H1 (cell line): Measurements from ENCODE around the gene DMPK. TPM values are rescaled to one million over a fixed set of nuclear protein-coding genes. Genes with fewer than 3 reads are reported as not detected.

ENCODE experiments used
- CTCF ChIA-PET: fragments of 300-600 bp; sonication (Branson Sonifier 250); formaldehyde crosslinking; loops from one replicate; lab custom pipeline; 2021; ENCODE audit not compliant: partially characterized antibody; lab: Charles Lee
- POLR2A ChIA-PET: fragments of 300-600 bp; sonication (Branson Sonifier 250); formaldehyde crosslinking; loops from one replicate; lab custom pipeline; 2021; ENCODE audit warnings: inconsistent platforms; ENCODE audit not compliant: partially characterized antibody; lab: Charles Lee
- DNase-seq, 2 experiments: peaks; one replicate each; pipeline versions ENCODE4 v3.0.0 to v3.0.0-alpha.2; 2010 to 2022; ENCODE audit warnings: low spot score in 2 of 2, low read depth in 1 of 2, mixed read lengths in 1 of 2
- FAIRE-seq: peaks from 2 replicates; lab custom pipeline; 2011; peaks lifted over from hg19 to GRCh38; lab: Jason Lieb, UNC
- H2AFZ ChIP-seq: 2 replicates; pipeline ENCODE4 v1.8.1; 2012; ENCODE audit warnings: low read length, inconsistent platforms
- H2AK5ac ChIP-seq: 2 replicates; pipeline ENCODE4 v1.6.1; 2013; ENCODE audit warnings: low read depth, low read length
- H2BK120ac ChIP-seq: replicated peaks from 2 replicates; pipeline ENCODE3; 2013; ENCODE audit warnings: low read depth, low read length, inconsistent platforms
- H2BK12ac ChIP-seq: 2 replicates; pipeline ENCODE4 v1.6.1; 2013; ENCODE audit warnings: low read depth, low read length
- H2BK15ac ChIP-seq: 2 replicates; pipeline ENCODE4 v1.6.1; 2013; ENCODE audit warnings: low read length
- H2BK20ac ChIP-seq: 2 replicates; pipeline ENCODE4 v1.6.1; 2013; ENCODE audit warnings: low read length
- H2BK5ac ChIP-seq: 2 replicates; pipeline ENCODE4 v1.6.1; 2013; ENCODE audit warnings: low read depth, low read length
- H3K14ac ChIP-seq: 2 replicates; pipeline ENCODE4 v1.6.1; 2013; ENCODE audit warnings: inconsistent platforms; ENCODE audit not compliant: insufficient read length
- H3K18ac ChIP-seq: 2 replicates; pipeline ENCODE4 v1.6.1; 2013; ENCODE audit warnings: low read length; ENCODE audit errors: extremely low read depth
- H3K23ac ChIP-seq: 2 replicates; pipeline ENCODE4 v1.6.1; 2013; ENCODE audit warnings: inconsistent platforms; ENCODE audit not compliant: insufficient read length
- H3K23me2 ChIP-seq: 2 replicates; pipeline ENCODE4 v1.6.1; 2013; ENCODE audit warnings: low read depth, low read length
- H3K27ac ChIP-seq: 2 replicates; pipeline ENCODE4 v1.6.1; 2011; ENCODE audit warnings: low read depth, low read length, inconsistent platforms
- H3K27me3 ChIP-seq, 4 experiments: replicated peaks in 1 of 4; 1 replicate in 1 of 4; 2 replicates in 3 of 4; pipeline versions ENCODE4 v1.6.1 to v1.8.1; 2011 to 2013; ENCODE audit warnings: low read length in 3 of 4, mild to moderate bottlenecking in 3 of 4, inconsistent platforms in 2 of 4, mixed read lengths in 2 of 4, moderate library complexity in 1 of 4; ENCODE audit not compliant: control insufficient read depth in 3 of 4, insufficient read depth in 3 of 4; ENCODE audit errors: extremely low read depth in 1 of 4
- H3K36me3 ChIP-seq, 4 experiments: 2 replicates each; pipeline versions ENCODE4 v1.6.1 to v1.8.1; 2011 to 2013; ENCODE audit warnings: mild to moderate bottlenecking in 4 of 4, low read length in 3 of 4, moderate library complexity in 2 of 4, control low read depth in 1 of 4, inconsistent platforms in 1 of 4; ENCODE audit not compliant: insufficient read depth in 4 of 4, control insufficient read depth in 2 of 4
- H3K4ac ChIP-seq: replicated peaks from 2 replicates; pipeline ENCODE3; 2013; ENCODE audit warnings: low read length, low read depth, mixed read lengths, inconsistent platforms; ENCODE audit not compliant: insufficient read length
- H3K4me1 ChIP-seq, 4 experiments: replicated peaks in 1 of 4; 1 replicate in 1 of 4; 2 replicates in 3 of 4; pipeline versions ENCODE4 v1.6.1 to v1.8.1; 2011 to 2013; ENCODE audit warnings: low read length in 3 of 4, inconsistent platforms in 2 of 4, mixed read lengths in 1 of 4; ENCODE audit not compliant: insufficient read depth in 4 of 4, control insufficient read depth in 3 of 4
- H3K4me2 ChIP-seq, 2 experiments: 2 replicates each; pipeline versions ENCODE4 v1.6.1 to v1.8.1; 2011 to 2013; ENCODE audit warnings: low read depth in 2 of 2, low read length in 2 of 2, control low read depth in 1 of 2, inconsistent platforms in 1 of 2, mild to moderate bottlenecking in 1 of 2; ENCODE audit not compliant: insufficient read depth in 1 of 2
- H3K4me3 ChIP-seq, 4 experiments: fragments of 200-600, 300-600 bp in 1 of 4; sonication (generic), shearing (Covaris generic), sonication (Bioruptor Twin) in 1 of 4; 2 replicates each; pipeline versions ENCODE4 v1.5.1 to v1.8.1; 2011 to 2016; ENCODE audit warnings: low read length in 4 of 4, low read depth in 3 of 4, control low read depth in 2 of 4, inconsistent platforms in 2 of 4, mild to moderate bottlenecking in 2 of 4, mixed read lengths in 1 of 4, moderate library complexity in 1 of 4; ENCODE audit not compliant: insufficient read depth in 2 of 4; ENCODE audit errors: extremely low read depth in 1 of 4
- H3K56ac ChIP-seq: replicated peaks from 2 replicates; pipeline ENCODE3; 2013; ENCODE audit warnings: low read depth, mild to moderate bottlenecking, mixed read lengths, low read length, inconsistent platforms; ENCODE audit not compliant: insufficient read length
- H3K79me1 ChIP-seq: 2 replicates; pipeline ENCODE4 v1.6.1; 2013; ENCODE audit warnings: low read depth, low read length, control low read depth
- H3K79me2 ChIP-seq, 2 experiments: 2 replicates each; pipeline versions ENCODE4 v1.6.1 to v1.8.1; 2012 to 2013; ENCODE audit warnings: low read length in 2 of 2, mild to moderate bottlenecking in 2 of 2, inconsistent platforms in 1 of 2; ENCODE audit not compliant: insufficient read depth in 2 of 2, control insufficient read depth in 1 of 2
- H3K9ac ChIP-seq, 4 experiments: replicated peaks in 1 of 4; 1 replicate in 1 of 4; 2 replicates in 3 of 4; pipeline versions ENCODE4 v1.6.1 to v1.8.1; 2011 to 2013; ENCODE audit warnings: low read depth in 3 of 4, low read length in 3 of 4, control low read depth in 2 of 4, mild to moderate bottlenecking in 2 of 4, moderate library complexity in 2 of 4, inconsistent platforms in 1 of 4; ENCODE audit errors: extremely low read depth in 1 of 4
- H3K9me3 ChIP-seq, 2 experiments: 2 replicates each; pipeline versions ENCODE4 v1.6.1 to v1.8.1; 2012 to 2013; ENCODE audit warnings: mild to moderate bottlenecking in 2 of 2, moderate library complexity in 2 of 2, control low read depth in 1 of 2, inconsistent platforms in 1 of 2, low read depth in 1 of 2, low read length in 1 of 2, mixed read lengths in 1 of 2; ENCODE audit not compliant: insufficient read depth in 2 of 2
- H4K20me1 ChIP-seq, 2 experiments: replicated peaks in 1 of 2; 2 replicates each; pipeline versions ENCODE3 to v1.8.1; 2011 to 2013; ENCODE audit warnings: inconsistent platforms in 2 of 2, low read length in 2 of 2, mild to moderate bottlenecking in 1 of 2; ENCODE audit not compliant: insufficient read depth in 2 of 2, control insufficient read depth in 1 of 2
- H4K5ac ChIP-seq: 2 replicates; pipeline ENCODE4 v1.6.1; 2013; ENCODE audit warnings: low read length, low read depth, mixed read lengths, inconsistent platforms; ENCODE audit not compliant: insufficient read length
- H4K8ac ChIP-seq: 2 replicates; pipeline ENCODE4 v1.8.0; 2013; ENCODE audit warnings: mild to moderate bottlenecking, moderate library complexity, low read length, inconsistent platforms; ENCODE audit not compliant: insufficient read depth; ENCODE audit errors: extremely low read depth
- H4K91ac ChIP-seq: replicated peaks from 2 replicates; pipeline ENCODE3; 2013; ENCODE audit warnings: low read length, mixed read lengths, inconsistent platforms; ENCODE audit not compliant: insufficient read length
- FOSL1 ChIP-seq: IDR thresholded peaks from 2 replicates; pipeline ENCODE4 v1.6.1; 2011; ENCODE audit warnings: mild to moderate bottlenecking, low read depth, low read length, moderate library complexity; ENCODE audit not compliant: insufficient read depth
- HDAC2 ChIP-seq, 2 experiments: fragments of 300-600 bp in 1 of 2; sonication (generic) in 1 of 2; IDR thresholded peaks; 2 replicates each; pipeline ENCODE4 v1.6.1; 2011 to 2012; ENCODE audit warnings: low read depth in 2 of 2, low read length in 2 of 2, mild to moderate bottlenecking in 2 of 2, moderate library complexity in 2 of 2, borderline replicate concordance in 1 of 2, inconsistent platforms in 1 of 2
- JUND ChIP-seq: IDR thresholded peaks from 2 replicates; pipeline ENCODE4 v1.6.1; 2011; ENCODE audit warnings: mild to moderate bottlenecking, improper control_type of control experiment, low read length
- KDM1A ChIP-seq: fragments of 200-600, 300-600 bp; sonication (generic); IDR thresholded peaks from 2 replicates; pipeline ENCODE4 v1.7.1; 2016; ENCODE audit warnings: mild to moderate bottlenecking, low read length, borderline replicate concordance
- KDM5A ChIP-seq: fragments of 200-600 bp; IDR thresholded peaks from 2 replicates; pipeline ENCODE4 v1.7.1; 2012; ENCODE audit warnings: mild to moderate bottlenecking, low read length, inconsistent platforms, mixed read lengths
- polyA plus RNA-seq, 7 experiments: library from polyadenylated mRNA; depleted of rRNA in 3 of 7; stranded (reverse) in 5 of 7; unstranded in 2 of 7; fragments of >200 nt in 5 of 7; fragments of 200-250 nt in 2 of 7; gene quantifications; 1 replicate in 5 of 7; 2 replicates in 1 of 7; 4 replicates in 1 of 7; pipeline versions ENCODE4 v1.2.1 to v1.2.3, GENCODE V29; 2011 to 2013; ENCODE audit warnings: missing spikeins in 2 of 7, mixed read lengths in 2 of 7
- total RNA-seq: library from RNA; stranded (reverse); fragmentation: NEBNext Ultra II Directional; extraction: Animal tissue kit (Norgen Biotek cat#: 25700); gene quantifications from 2 replicates; pipeline ENCODE4 v1.2.1, GENCODE V29; 2021

Gene DMPK
- total and polyA plus RNA-seq, 2 of the 8 experiments (the other 6 are each of a cell fraction or from before 2014, with no cell fraction given), result 13.7 to 27.4 TPM

DNA sequence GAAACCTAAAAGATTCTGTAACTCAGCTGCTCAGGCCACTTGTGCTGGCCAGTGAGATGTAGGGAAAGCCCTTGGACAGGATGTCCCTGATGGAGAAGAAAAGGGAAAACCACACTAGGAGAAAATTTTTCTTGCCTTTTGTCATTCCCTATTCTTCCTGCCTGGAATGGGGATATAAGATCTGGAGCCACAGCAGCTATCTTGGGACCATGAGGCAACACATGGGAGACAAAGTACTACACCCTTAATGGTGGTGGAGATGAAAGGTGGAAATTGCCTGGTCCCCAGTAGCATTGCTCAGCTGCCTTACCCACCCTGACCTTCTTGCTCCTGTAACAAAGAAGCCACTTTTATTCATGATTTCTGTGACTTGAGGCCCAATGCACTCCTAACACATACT, 23.4 kb upstream of the DMPK start:
- H3K9ac ChIP-seq, result no peak overlapping the region
- peaks cover 0 to 2% (median 0%) of the 10 kb centered on the region in 4 experiments; a peak in 3 of 7 replicates for H3K27me3 ChIP-seq
- no peak overlapping the region for H3K56ac ChIP-seq
- H2BK120ac ChIP-seq, result no peak overlapping the region
- no peak overlapping the region for H4K5ac ChIP-seq
- no peak overlapping the region for H4K8ac ChIP-seq
- no peaks in the 10 kb centered on the region for H4K20me1 ChIP-seq
- H2BK20ac ChIP-seq, result no peak overlapping the region
- H3K4ac ChIP-seq, result no peak overlapping the region
- H4K91ac ChIP-seq, result no peak overlapping the region
- H3K18ac ChIP-seq, result no peak overlapping the region
- H2BK15ac ChIP-seq, result no peak overlapping the region
- no peak overlapping the region for H3K4me3 ChIP-seq
- no peak overlapping the region for H3K23ac ChIP-seq
- H2BK12ac ChIP-seq, result no peak overlapping the region
- H3K79me2 ChIP-seq, result no peaks in the 10 kb centered on the region
- FAIRE-seq, result no peak
- H2AK5ac ChIP-seq, result no peak overlapping the region
- H3K27ac ChIP-seq, result no peak overlapping the region
- ChIA-PET POLR2A (interaction anchor here (1.1 to 9.8 kb wide), 2 partner anchors 8 to 18 kb away, joined by 3 to 106 read pairs; partner anchors contain the start of gene RSPH6A), CTCF (interaction anchor here (1.3 to 9.4 kb wide), 3 partner anchors 9 to 31 kb away, joined by 4 to 107 read pairs (median 7); partner anchors contain the start of gene RSPH6A)
- H3K36me3 ChIP-seq, result no peaks in the 10 kb centered on the region
- H3K4me1 ChIP-seq, result peaks cover 0 to 4% (median 0%) of the 10 kb centered on the region in 4 experiments; a peak in 3 of 7 replicates
- TF ChIP-seq HDAC2 (IDR thresholded peaks at IDR 0.05; ENCODE audit: borderline replicate concordance in 1 of 2, low read depth in 2 of 2, low read length in 2 of 2) (peak in 1 of 2 experiments; percentile 65; a peak in 1 of 4 replicates), KDM1A (peak; percentile 91; the same call in 1 of the 2 replicates), FOSL1 (no peak), JUND (no peak), KDM5A (no peak)
- no peaks in the 10 kb centered on the region; a peak in 1 of 4 replicates for H3K9me3 ChIP-seq
- no peak overlapping the region for H2AFZ ChIP-seq
- no peaks in the 10 kb centered on the region; the same call in 1 of the 2 replicates for H3K23me2 ChIP-seq
- H2BK5ac ChIP-seq, result no peak overlapping the region
- H3K4me2 ChIP-seq, result no peak overlapping the region
- DNase-seq, result no peak
- no peaks in the 10 kb centered on the region for H3K79me1 ChIP-seq
- no peak overlapping the region for H3K14ac ChIP-seq
